WTC11 (cell line): ENCODE data around the gene CLASP2.

ENCODE experiments used
- CREB1 ChIP-seq: sonication (generic); formaldehyde crosslinking; IDR thresholded peaks from 2 replicates; pipeline ENCODE4 v1.8.0; 2023; ENCODE audit warnings: mild to moderate bottlenecking, missing genetic modification reagents
- TF ChIP-seq, protein P1 (sequence below): fragments of 200-600 bp; IDR thresholded peaks from 2 replicates; pipeline ENCODE4 v1.8.0; 2022; ENCODE audit warnings: antibody characterized with exemption
- TF ChIP-seq, protein P2 (sequence below): sonication (generic); formaldehyde crosslinking; IDR thresholded peaks from 2 replicates; pipeline ENCODE4 v1.8.0; 2022; ENCODE audit warnings: mild to moderate bottlenecking, missing genetic modification reagents
- TF ChIP-seq, protein P3 (sequence below): sonication (generic); formaldehyde crosslinking; IDR thresholded peaks from 2 replicates; pipeline ENCODE4 v1.8.0; 2023; ENCODE audit warnings: mild to moderate bottlenecking, missing genetic modification reagents
- TF ChIP-seq, protein P4 (sequence below): sonication (generic); formaldehyde crosslinking; IDR thresholded peaks from 2 replicates; pipeline ENCODE4 v1.8.1; 2022; ENCODE audit warnings: missing genetic modification reagents, borderline replicate concordance
- TF ChIP-seq, protein P5 (sequence below): sonication (generic); formaldehyde crosslinking; IDR thresholded peaks from 2 replicates; pipeline ENCODE4 v1.8.1; 2023; ENCODE audit warnings: mild to moderate bottlenecking, missing genetic modification reagents, borderline replicate concordance
- TF ChIP-seq, protein P6 (sequence below): sonication (generic); formaldehyde crosslinking; IDR thresholded peaks from 2 replicates; pipeline ENCODE4 v1.8.1; 2022; ENCODE audit warnings: low read depth, missing genetic modification reagents, borderline replicate concordance

DNA sequence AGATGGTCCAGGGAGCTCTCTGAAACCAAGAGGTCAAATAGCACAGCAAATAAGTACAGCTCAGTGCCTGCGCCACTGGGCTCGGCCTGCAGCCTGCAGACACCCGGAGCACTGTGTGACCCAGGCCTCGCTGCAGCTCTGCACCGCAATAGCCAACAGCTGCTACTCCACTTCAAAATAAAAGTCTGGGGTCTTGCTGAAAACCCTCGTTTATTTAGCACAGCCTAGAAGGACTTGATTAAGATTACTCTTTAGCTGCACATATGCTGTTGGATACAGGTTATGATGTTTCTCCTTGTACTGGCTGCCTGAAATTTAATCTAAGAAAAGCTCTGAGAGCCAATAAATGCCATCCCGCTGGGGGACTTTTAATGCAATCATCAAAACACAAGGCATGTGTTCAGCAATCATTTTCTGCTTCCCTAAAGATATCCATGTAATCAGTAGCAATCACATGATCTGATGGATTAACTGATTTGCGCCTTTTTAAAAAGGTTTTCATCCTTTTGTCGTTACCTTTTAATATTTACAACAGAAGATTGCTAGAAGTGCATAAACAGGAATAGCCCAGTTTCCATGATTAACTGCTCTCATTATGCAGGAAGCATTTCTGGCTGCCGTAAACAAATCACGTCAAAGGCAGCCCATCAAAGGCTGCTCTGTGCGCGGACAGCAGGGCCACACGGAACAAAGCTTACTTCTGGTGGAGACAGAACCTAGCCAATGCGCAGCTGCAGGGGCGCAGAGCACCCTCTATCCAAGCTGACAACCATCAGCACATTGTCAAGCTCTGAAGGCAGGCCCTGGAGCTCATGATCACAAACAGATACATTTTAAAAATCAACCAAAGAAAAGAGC is 58.8 kb downstream of the CLASP2 start:
- TF ChIP-seq, protein P1, sequence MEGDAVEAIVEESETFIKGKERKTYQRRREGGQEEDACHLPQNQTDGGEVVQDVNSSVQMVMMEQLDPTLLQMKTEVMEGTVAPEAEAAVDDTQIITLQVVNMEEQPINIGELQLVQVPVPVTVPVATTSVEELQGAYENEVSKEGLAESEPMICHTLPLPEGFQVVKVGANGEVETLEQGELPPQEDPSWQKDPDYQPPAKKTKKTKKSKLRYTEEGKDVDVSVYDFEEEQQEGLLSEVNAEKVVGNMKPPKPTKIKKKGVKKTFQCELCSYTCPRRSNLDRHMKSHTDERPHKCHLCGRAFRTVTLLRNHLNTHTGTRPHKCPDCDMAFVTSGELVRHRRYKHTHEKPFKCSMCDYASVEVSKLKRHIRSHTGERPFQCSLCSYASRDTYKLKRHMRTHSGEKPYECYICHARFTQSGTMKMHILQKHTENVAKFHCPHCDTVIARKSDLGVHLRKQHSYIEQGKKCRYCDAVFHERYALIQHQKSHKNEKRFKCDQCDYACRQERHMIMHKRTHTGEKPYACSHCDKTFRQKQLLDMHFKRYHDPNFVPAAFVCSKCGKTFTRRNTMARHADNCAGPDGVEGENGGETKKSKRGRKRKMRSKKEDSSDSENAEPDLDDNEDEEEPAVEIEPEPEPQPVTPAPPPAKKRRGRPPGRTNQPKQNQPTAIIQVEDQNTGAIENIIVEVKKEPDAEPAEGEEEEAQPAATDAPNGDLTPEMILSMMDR, result no peak
- TF ChIP-seq, protein P2, sequence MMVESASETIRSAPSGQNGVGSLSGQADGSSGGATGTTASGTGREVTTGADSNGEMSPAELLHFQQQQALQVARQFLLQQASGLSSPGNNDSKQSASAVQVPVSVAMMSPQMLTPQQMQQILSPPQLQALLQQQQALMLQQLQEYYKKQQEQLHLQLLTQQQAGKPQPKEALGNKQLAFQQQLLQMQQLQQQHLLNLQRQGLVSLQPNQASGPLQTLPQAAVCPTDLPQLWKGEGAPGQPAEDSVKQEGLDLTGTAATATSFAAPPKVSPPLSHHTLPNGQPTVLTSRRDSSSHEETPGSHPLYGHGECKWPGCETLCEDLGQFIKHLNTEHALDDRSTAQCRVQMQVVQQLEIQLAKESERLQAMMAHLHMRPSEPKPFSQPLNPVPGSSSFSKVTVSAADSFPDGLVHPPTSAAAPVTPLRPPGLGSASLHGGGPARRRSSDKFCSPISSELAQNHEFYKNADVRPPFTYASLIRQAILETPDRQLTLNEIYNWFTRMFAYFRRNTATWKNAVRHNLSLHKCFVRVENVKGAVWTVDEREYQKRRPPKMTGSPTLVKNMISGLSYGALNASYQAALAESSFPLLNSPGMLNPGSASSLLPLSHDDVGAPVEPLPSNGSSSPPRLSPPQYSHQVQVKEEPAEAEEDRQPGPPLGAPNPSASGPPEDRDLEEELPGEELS (CRISPR knock-in tag), result no peak
- TF ChIP-seq, protein P3, sequence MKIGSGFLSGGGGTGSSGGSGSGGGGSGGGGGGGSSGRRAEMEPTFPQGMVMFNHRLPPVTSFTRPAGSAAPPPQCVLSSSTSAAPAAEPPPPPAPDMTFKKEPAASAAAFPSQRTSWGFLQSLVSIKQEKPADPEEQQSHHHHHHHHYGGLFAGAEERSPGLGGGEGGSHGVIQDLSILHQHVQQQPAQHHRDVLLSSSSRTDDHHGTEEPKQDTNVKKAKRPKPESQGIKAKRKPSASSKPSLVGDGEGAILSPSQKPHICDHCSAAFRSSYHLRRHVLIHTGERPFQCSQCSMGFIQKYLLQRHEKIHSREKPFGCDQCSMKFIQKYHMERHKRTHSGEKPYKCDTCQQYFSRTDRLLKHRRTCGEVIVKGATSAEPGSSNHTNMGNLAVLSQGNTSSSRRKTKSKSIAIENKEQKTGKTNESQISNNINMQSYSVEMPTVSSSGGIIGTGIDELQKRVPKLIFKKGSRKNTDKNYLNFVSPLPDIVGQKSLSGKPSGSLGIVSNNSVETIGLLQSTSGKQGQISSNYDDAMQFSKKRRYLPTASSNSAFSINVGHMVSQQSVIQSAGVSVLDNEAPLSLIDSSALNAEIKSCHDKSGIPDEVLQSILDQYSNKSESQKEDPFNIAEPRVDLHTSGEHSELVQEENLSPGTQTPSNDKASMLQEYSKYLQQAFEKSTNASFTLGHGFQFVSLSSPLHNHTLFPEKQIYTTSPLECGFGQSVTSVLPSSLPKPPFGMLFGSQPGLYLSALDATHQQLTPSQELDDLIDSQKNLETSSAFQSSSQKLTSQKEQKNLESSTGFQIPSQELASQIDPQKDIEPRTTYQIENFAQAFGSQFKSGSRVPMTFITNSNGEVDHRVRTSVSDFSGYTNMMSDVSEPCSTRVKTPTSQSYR (CRISPR knock-in tag), result no peak
- TF ChIP-seq, protein P4, sequence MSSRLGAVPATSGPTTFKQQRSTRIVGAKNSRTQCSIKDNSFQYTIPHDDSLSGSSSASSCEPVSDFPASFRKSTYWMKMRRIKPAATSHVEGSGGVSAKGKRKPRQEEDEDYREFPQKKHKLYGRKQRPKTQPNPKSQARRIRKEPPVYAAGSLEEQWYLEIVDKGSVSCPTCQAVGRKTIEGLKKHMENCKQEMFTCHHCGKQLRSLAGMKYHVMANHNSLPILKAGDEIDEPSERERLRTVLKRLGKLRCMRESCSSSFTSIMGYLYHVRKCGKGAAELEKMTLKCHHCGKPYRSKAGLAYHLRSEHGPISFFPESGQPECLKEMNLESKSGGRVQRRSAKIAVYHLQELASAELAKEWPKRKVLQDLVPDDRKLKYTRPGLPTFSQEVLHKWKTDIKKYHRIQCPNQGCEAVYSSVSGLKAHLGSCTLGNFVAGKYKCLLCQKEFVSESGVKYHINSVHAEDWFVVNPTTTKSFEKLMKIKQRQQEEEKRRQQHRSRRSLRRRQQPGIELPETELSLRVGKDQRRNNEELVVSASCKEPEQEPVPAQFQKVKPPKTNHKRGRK, result no peak
- no peak for TF ChIP-seq CREB1 (CRISPR knock-in tag)
- TF ChIP-seq, protein P5, sequence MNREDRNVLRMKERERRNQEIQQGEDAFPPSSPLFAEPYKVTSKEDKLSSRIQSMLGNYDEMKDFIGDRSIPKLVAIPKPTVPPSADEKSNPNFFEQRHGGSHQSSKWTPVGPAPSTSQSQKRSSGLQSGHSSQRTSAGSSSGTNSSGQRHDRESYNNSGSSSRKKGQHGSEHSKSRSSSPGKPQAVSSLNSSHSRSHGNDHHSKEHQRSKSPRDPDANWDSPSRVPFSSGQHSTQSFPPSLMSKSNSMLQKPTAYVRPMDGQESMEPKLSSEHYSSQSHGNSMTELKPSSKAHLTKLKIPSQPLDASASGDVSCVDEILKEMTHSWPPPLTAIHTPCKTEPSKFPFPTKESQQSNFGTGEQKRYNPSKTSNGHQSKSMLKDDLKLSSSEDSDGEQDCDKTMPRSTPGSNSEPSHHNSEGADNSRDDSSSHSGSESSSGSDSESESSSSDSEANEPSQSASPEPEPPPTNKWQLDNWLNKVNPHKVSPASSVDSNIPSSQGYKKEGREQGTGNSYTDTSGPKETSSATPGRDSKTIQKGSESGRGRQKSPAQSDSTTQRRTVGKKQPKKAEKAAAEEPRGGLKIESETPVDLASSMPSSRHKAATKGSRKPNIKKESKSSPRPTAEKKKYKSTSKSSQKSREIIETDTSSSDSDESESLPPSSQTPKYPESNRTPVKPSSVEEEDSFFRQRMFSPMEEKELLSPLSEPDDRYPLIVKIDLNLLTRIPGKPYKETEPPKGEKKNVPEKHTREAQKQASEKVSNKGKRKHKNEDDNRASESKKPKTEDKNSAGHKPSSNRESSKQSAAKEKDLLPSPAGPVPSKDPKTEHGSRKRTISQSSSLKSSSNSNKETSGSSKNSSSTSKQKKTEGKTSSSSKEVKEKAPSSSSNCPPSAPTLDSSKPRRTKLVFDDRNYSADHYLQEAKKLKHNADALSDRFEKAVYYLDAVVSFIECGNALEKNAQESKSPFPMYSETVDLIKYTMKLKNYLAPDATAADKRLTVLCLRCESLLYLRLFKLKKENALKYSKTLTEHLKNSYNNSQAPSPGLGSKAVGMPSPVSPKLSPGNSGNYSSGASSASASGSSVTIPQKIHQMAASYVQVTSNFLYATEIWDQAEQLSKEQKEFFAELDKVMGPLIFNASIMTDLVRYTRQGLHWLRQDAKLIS (CRISPR knock-in tag), result no peak
- TF ChIP-seq, protein P6, sequence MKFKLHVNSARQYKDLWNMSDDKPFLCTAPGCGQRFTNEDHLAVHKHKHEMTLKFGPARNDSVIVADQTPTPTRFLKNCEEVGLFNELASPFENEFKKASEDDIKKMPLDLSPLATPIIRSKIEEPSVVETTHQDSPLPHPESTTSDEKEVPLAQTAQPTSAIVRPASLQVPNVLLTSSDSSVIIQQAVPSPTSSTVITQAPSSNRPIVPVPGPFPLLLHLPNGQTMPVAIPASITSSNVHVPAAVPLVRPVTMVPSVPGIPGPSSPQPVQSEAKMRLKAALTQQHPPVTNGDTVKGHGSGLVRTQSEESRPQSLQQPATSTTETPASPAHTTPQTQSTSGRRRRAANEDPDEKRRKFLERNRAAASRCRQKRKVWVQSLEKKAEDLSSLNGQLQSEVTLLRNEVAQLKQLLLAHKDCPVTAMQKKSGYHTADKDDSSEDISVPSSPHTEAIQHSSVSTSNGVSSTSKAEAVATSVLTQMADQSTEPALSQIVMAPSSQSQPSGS, result no peak
